Left ventricle myocardium superior (tissue), 1 donor: ENCODE measurements around the gene PIH1D1. TPM values are rescaled to one million over a fixed set of nuclear protein-coding genes. Genes with fewer than 3 reads are reported as not detected.

Experiments used
- ATAC-seq: fragments of 200-7000 bp; cut with Tn5 transposase; one replicate; pipeline ENCODE4 v1.9.1; 2020; ENCODE audit warnings: mild to moderate bottlenecking, moderate library complexity
- DNase-seq: peaks from one replicate; pipeline ENCODE4 v3.0.0-alpha.2; 2020
- intact Hi-C: fragments of 100-400 bp; cut with micrococcal nuclease; formaldehyde crosslinking; loops from one replicate; pipeline ENCODE4 v1.11.0; 2022
- long read RNA-seq: library from polyadenylated mRNA; unstranded; transcript quantifications from one replicate; pipeline ENCODE4 v2.0.0, GENCODE V29; 2021
- total RNA-seq: library from RNA; stranded (reverse); fragmentation: NEBNext Ultra II Directional; extraction: Animal tissue kit (Norgen Biotek cat#: 25700); gene quantifications from one replicate; pipeline ENCODE4 v1.2.1, GENCODE V29; 2021
- donor health status: DM: no; HTN: yes; CAD: no; lungs with severe emphysema.

Gene PIH1D1
- total RNA-seq = 29.6 TPM
- long read RNA-seq, transcript PIH1D1-201 (9 exons, 1,192 nt) = major isoform, 23 of 29 reads
- long read RNA-seq, partial matches to known transcripts = 0 of 29 reads
- long read RNA-seq, other reads (novel, unspliced or antisense) = 5 of 29 reads

- DNase-seq (peak; percentile 94), ATAC-seq (peak; percentile 75)
- intact Hi-C loops = no loop called here
Measured at GRCh38 chr19:49451430-49452181, at the start of gene PIH1D1. Gene PIH1D1 (minus strand): TSS chr19:49451814. CDS start chr19:49451574, 240 bp downstream.

GRCh38 chr19:49499030-49499670 is 47.5 kb upstream of the PIH1D1 start:
- no peak for DNase-seq
- no peak for ATAC-seq
- intact Hi-C loops = no loop called here

GRCh38 chr19:49498475-49498874 is 46.9 kb upstream of the PIH1D1 start:
- DNase-seq = no peak
- intact Hi-C loops = no loop called here
- ATAC-seq = no peak

- DNase-seq (no peak), ATAC-seq (no peak)
- intact Hi-C loops = loop anchor here (2.0 kb wide), 1 partner anchor 73 kb away; no protein-coding TSS in a partner anchor
Measured at GRCh38 chr19:49497789-49498103, 46.1 kb upstream of the PIH1D1 start.

- DNase-seq = peak; percentile 68
- ATAC-seq = peak; percentile 2
- intact Hi-C loops = loop anchor here (2.0 kb wide), 1 partner anchor 74 kb away; no protein-coding TSS in a partner anchor
Measured at GRCh38 chr19:49497047-49497788, 45.6 kb upstream of the PIH1D1 start.

- no peak for ATAC-seq
- DNase-seq = no peak
- intact Hi-C loops = loop anchor here (2.0 kb wide), 1 partner anchor 74 kb away; no protein-coding TSS in a partner anchor
Measured at GRCh38 chr19:49496574-49497008, 45.0 kb upstream of the PIH1D1 start.

GRCh38 chr19:49492573-49493405 is 41.2 kb upstream of the PIH1D1 start:
- no peak for ATAC-seq
- intact Hi-C loops = no loop called here

GRCh38 chr19:49491804-49492572 is 40.4 kb upstream of the PIH1D1 start:
- no peak for DNase-seq
- intact Hi-C loops = no loop called here
- ATAC-seq = no peak

More at GRCh38 chr19:49492573-49493405, 41.2 kb upstream of the PIH1D1 start:
- DNase-seq = no peak

GRCh38 chr19:49491030-49491803 is 39.6 kb upstream of the PIH1D1 start:
- ATAC-seq (no peak), DNase-seq (no peak)
- intact Hi-C loops = no loop called here

- intact Hi-C loops = no loop called here
- DNase-seq (no peak), ATAC-seq (no peak)
Measured at GRCh38 chr19:49490287-49491029, 38.8 kb upstream of the PIH1D1 start.

- DNase-seq (no peak), ATAC-seq (no peak)
- intact Hi-C loops = no loop called here
Measured at GRCh38 chr19:49489601-49490167, 38.1 kb upstream of the PIH1D1 start.

GRCh38 chr19:49488863-49489537 is 37.4 kb upstream of the PIH1D1 start:
- DNase-seq (no peak), ATAC-seq (no peak)
- intact Hi-C loops = no loop called here

- intact Hi-C loops = no loop called here
- DNase-seq (no peak), ATAC-seq (no peak)
Measured at GRCh38 chr19:49488046-49488862, 36.6 kb upstream of the PIH1D1 start.

GRCh38 chr19:49487277-49488045 is 35.8 kb upstream of the PIH1D1 start, which contains the start of gene RPL13A:
Gene RPL13A (plus strand): TSS chr19:49487608. CDS start chr19:49487630, 22 bp downstream.
- DNase-seq (peak; percentile 100), ATAC-seq (peak; percentile 97)
- intact Hi-C loops = no loop called here
